ENCODE data around the gene MYO6. TPM values are rescaled to one million over a fixed set of nuclear protein-coding genes. Genes with fewer than 3 reads are reported as not detected.

Gene MYO6
- total RNA-seq, 1 experiment from 2014 or later = 2.0 TPM

Small RNA genes lying within 50 kb of the gene (small RNA-seq; reads per million reads assigned to genes)
- not detected for gene RF00019
- not detected for gene RNA5SP209
- not detected for gene RNU6-155P

Other genes starting within 250 kb of the MYO6 start
- gene SENP6, start 147.4 kb upstream of the MYO6 start, total RNA-seq (2014; rRNA removed; shearing (Covaris generic); ENCODE audit: low replicate concordance) = 71.4 and 139 TPM in 2 replicates

Measured in Karpas-422 (cell line).